Astrocyte (in vitro differentiated cells and primary cell): ENCODE measurements around the gene SET. TPM values are rescaled to one million over a fixed set of nuclear protein-coding genes. Genes with fewer than 3 reads are reported as not detected.
A peak's percentile ranks its signal among the peaks of the same experiment; 100 is the strongest.
"Not testable (repeated sequence)": the region's sequence is repeated elsewhere in the genome, so short reads cannot be mapped to it uniquely, and the experiment has no call there.

Experiments
- DNase-seq: peaks from one replicate; pipeline ENCODE4 v3.0.0-alpha.2; 2010; ENCODE audit warnings: low read depth
- FAIRE-seq: peaks from 2 replicates; lab custom pipeline; 2011; peaks lifted over from hg19 to GRCh38; lab: Jason Lieb, UNC
- H2AFZ ChIP-seq: 2 replicates; pipeline ENCODE4 v1.6.0; 2012; ENCODE audit warnings: low read depth, low read length, inconsistent platforms
- H3K27ac ChIP-seq: 2 replicates; pipeline ENCODE4 v1.5.1; 2011; ENCODE audit warnings: low read depth, low read length, inconsistent platforms
- H3K27me3 ChIP-seq: 2 replicates; pipeline ENCODE4 v1.6.0; 2011; ENCODE audit warnings: low read length, inconsistent platforms; ENCODE audit not compliant: insufficient read depth
- H3K36me3 ChIP-seq: 2 replicates; pipeline ENCODE4 v1.5.1; 2011; ENCODE audit warnings: low read length, inconsistent platforms; ENCODE audit not compliant: insufficient read depth
- H3K4me1 ChIP-seq: 2 replicates; pipeline ENCODE4 v1.5.1; 2011; ENCODE audit warnings: low read length, inconsistent platforms; ENCODE audit not compliant: insufficient read depth
- H3K4me2 ChIP-seq: 2 replicates; pipeline ENCODE4 v1.6.0; 2012; ENCODE audit warnings: low read length, inconsistent platforms
- H3K4me3 ChIP-seq: 2 replicates; pipeline ENCODE4 v1.5.1; 2011; ENCODE audit warnings: low read depth, mild to moderate bottlenecking, low read length, inconsistent platforms; ENCODE audit not compliant: insufficient read depth
- H3K79me2 ChIP-seq: 2 replicates; pipeline ENCODE4 v1.6.0; 2012; ENCODE audit warnings: mild to moderate bottlenecking, low read length, inconsistent platforms; ENCODE audit not compliant: insufficient read depth
- H3K9ac ChIP-seq: 2 replicates; pipeline ENCODE4 v1.6.0; 2012; ENCODE audit warnings: mild to moderate bottlenecking, low read length, inconsistent platforms
- H3K9me3 ChIP-seq: 2 replicates; pipeline ENCODE4 v1.5.1; 2012; ENCODE audit warnings: low read depth, mild to moderate bottlenecking, low read length, inconsistent platforms; ENCODE audit not compliant: insufficient read depth
- H4K20me1 ChIP-seq: 2 replicates; pipeline ENCODE4 v1.6.0; 2012; ENCODE audit warnings: low read length, inconsistent platforms; ENCODE audit not compliant: insufficient read depth
- H3K27ac Mint-ChIP-seq: one replicate; pipeline ENCODE4 v1.8.0; 2021; ENCODE audit warnings: mild to moderate bottlenecking, mixed read lengths; ENCODE audit not compliant: unreplicated experiment
- H3K27me3 Mint-ChIP-seq: one replicate; pipeline ENCODE4 v1.8.0; 2021; ENCODE audit warnings: low read depth, mixed read lengths; ENCODE audit not compliant: unreplicated experiment
- H3K36me3 Mint-ChIP-seq: one replicate; pipeline ENCODE4 v1.8.0; 2021; ENCODE audit warnings: low read depth, mixed read lengths; ENCODE audit not compliant: unreplicated experiment
- H3K4me1 Mint-ChIP-seq: one replicate; pipeline ENCODE4 v1.8.0; 2021; ENCODE audit warnings: low read depth, mixed read lengths; ENCODE audit not compliant: unreplicated experiment
- H3K4me3 Mint-ChIP-seq: one replicate; pipeline ENCODE4 v1.8.0; 2021; ENCODE audit warnings: mild to moderate bottlenecking, moderate library complexity, mixed read lengths; ENCODE audit not compliant: unreplicated experiment
- H3K9me3 Mint-ChIP-seq: one replicate; pipeline ENCODE4 v1.8.0; 2021; ENCODE audit warnings: mild to moderate bottlenecking, mixed read lengths; ENCODE audit not compliant: unreplicated experiment
- CTCF ChIP-seq: IDR thresholded peaks from 2 replicates; pipeline ENCODE4 v1.5.1; 2011; ENCODE audit warnings: low read depth, mild to moderate bottlenecking, inconsistent platforms, low read length, moderate library complexity; ENCODE audit not compliant: insufficient read depth
- EZH2 ChIP-seq: IDR thresholded peaks from 2 replicates; pipeline ENCODE4 v1.6.1; 2012; ENCODE audit warnings: mild to moderate bottlenecking, low read length, inconsistent platforms; ENCODE audit not compliant: insufficient read depth
- total RNA-seq: library from RNA; stranded (reverse); gene quantifications from 2 replicates; pipeline ENCODE4 v1.2.1, GENCODE V29; 2021

The SET gene
- total RNA-seq, 1 donor from 2014 or later: 397 TPM

- Histone ChIP-seq H3K4me3 (no peak overlapping the region), H3K9ac (no peak overlapping the region), H3K4me1 (no peaks in the 10 kb centered on the region), H3K27ac (no peak overlapping the region), H2AFZ (no peak overlapping the region), H3K36me3 (no peaks in the 10 kb centered on the region), H3K4me2 (no peak overlapping the region), H3K27me3 (no peaks in the 10 kb centered on the region), H3K9me3 (no peaks in the 10 kb centered on the region), H3K79me2 (peaks cover 6% of the 10 kb centered on the region), H4K20me1 (no peaks in the 10 kb centered on the region)
- H3K9me3 Mint-ChIP-seq: no peaks in the 10 kb centered on the region
- no peak for TF ChIP-seq EZH2
- TF ChIP-seq CTCF: no peak
- FAIRE-seq: no peak
- H3K27ac Mint-ChIP-seq: no peak overlapping the region
- peaks cover 10% of the 10 kb centered on the region for H3K4me1 Mint-ChIP-seq
- peaks cover 4% of the 10 kb centered on the region for H3K36me3 Mint-ChIP-seq
- H3K4me3 Mint-ChIP-seq: no peak overlapping the region
- no peaks in the 10 kb centered on the region for H3K27me3 Mint-ChIP-seq
- DNase-seq: no peak
Observed at GRCh38 chr9:128642675-128643245, 46.3 kb upstream of the SET start.

- Histone ChIP-seq H3K9ac (no peak overlapping the region), H3K4me2 (no peak overlapping the region), H2AFZ (no peak overlapping the region), H3K9me3 (no peaks in the 10 kb centered on the region), H3K27me3 (no peaks in the 10 kb centered on the region), H3K4me1 (no peaks in the 10 kb centered on the region), H4K20me1 (no peaks in the 10 kb centered on the region), H3K27ac (no peak overlapping the region), H3K4me3 (no peak overlapping the region), H3K36me3 (no peaks in the 10 kb centered on the region), H3K79me2 (peaks cover 7% of the 10 kb centered on the region)
- H3K9me3 Mint-ChIP-seq: no peaks in the 10 kb centered on the region
- H3K4me1 Mint-ChIP-seq: peaks cover 10% of the 10 kb centered on the region
- DNase-seq: no peak
- peaks cover 4% of the 10 kb centered on the region for H3K36me3 Mint-ChIP-seq
- TF ChIP-seq CTCF (no peak), EZH2 (no peak)
- H3K4me3 Mint-ChIP-seq: no peak overlapping the region
- no peaks in the 10 kb centered on the region for H3K27me3 Mint-ChIP-seq
- FAIRE-seq: no peak
- peak overlapping the region; percentile 41 for H3K27ac Mint-ChIP-seq
Observed at GRCh38 chr9:128643519-128644300, 45.3 kb upstream of the SET start.

- DNase-seq, H2AFZ ChIP-seq, H4K20me1 ChIP-seq, H3K27ac Mint-ChIP-seq, H3K36me3 ChIP-seq, H3K9me3 ChIP-seq, H3K79me2 ChIP-seq, H3K36me3 Mint-ChIP-seq, H3K27me3 Mint-ChIP-seq, H3K9ac ChIP-seq, H3K4me1 ChIP-seq, H3K4me2 ChIP-seq, H3K4me3 Mint-ChIP-seq, H3K27ac ChIP-seq, H3K4me3 ChIP-seq, FAIRE-seq, H3K9me3 Mint-ChIP-seq, H3K27me3 ChIP-seq: not testable (repeated sequence)
- peaks cover 10% of the 10 kb centered on the region for H3K4me1 Mint-ChIP-seq
Observed at GRCh38 chr9:128648206-128648605, 40.8 kb upstream of the SET start.
